Ammon's horn (tissue), 1 donor: ENCODE results near the gene RBL1.
A peak's percentile ranks its signal among the peaks of the same experiment; 100 is the strongest.
"Not testable (repeated sequence)": the region's sequence is repeated elsewhere in the genome, so short reads cannot be mapped to it uniquely, and the experiment has no call there.

Experiments
- DNase-seq: peaks from one replicate; pipeline ENCODE4 v3.0.0-alpha.2; 2016; ENCODE audit warnings: low spot score

The RBL1 gene

GRCh38 chr20:36997121-36997520, 98.7 kb downstream of the RBL1 start:
- no peak for DNase-seq

- DNase-seq, result not testable (repeated sequence)
These were observed 101.6 kb downstream of the RBL1 start for GRCh38 chr20:36994221-36994620.

DNA sequence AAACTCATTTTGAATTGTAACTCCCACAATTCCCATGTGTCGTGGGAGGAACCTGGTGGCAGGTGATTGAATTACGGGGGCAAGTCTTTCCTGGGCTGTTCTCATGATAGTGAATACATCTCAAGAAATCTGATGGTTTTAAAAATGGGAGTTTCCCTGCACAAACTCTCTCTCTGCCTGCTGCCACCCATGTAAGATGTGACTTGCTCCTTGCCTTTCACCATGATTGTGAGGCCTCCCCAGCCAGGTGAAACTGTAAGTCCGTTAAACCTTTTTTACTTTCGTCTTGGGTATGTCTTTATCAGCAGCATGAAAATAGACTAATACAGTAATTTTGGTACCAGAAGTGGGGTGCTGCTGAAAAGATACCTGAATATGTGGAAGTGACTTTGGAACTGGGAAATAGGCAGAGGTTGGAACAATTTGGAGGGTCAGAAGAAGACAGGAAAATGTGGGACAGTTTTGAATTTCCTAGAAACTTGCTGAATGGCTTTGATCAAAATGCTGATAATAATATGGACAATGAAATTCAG, 102.9 kb downstream of the RBL1 start:
- no peak for DNase-seq

DNA sequence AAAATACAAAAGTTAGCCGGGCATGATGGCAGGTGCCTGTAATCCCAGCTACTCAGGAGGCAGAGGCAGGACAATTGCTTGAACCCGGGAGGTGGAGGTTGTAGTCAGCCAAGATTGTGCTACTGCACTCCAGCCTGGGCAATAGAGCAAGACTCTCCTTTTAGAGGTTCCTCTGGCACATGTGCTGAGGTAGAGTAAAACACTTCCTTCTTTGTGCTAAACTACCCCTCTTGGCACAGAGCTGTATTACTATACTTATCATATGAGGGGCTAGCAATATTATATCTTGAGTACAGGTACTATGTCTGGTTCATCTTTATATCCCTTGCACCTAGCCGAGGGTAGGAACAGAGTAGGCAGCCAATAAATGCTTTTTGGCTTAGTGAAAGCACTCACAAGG, 104.1 kb downstream of the RBL1 start:
- no peak for DNase-seq

GRCh38 chr20:36989797-36990196, 106.0 kb downstream of the RBL1 start:
- DNase-seq, result no peak

- no peak for DNase-seq
These were observed 107.3 kb downstream of the RBL1 start for GRCh38 chr20:36988494-36988966.

- no peak for DNase-seq
These were observed 111.5 kb downstream of the RBL1 start for GRCh38 chr20:36984257-36984638.

- no peak for DNase-seq
These were observed 120.5 kb downstream of the RBL1 start for GRCh38 chr20:36975099-36975818.

DNA sequence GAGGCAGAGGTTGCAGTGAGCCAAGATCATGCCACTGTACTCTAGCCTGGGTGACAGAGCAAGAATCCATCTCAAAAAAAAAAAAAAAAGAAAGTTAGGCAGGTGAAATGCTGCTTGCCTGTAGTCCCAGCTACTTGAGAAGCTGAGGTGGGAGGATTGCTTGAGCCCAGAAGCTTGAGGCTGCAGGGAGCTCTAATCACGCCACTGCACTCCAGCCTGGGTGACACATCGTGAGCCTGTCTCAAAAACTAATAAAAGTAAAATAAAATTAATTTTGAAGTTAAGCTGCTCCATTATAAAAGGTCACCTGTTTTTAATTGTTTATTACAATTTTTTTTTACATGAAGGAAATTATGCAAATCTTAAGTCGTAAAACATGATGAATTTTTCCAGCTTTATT, 121.1 kb downstream of the RBL1 start:
- DNase-seq, result no peak

GRCh38 chr20:36971103-36971502, 124.7 kb downstream of the RBL1 start:
- no peak for DNase-seq

DNA sequence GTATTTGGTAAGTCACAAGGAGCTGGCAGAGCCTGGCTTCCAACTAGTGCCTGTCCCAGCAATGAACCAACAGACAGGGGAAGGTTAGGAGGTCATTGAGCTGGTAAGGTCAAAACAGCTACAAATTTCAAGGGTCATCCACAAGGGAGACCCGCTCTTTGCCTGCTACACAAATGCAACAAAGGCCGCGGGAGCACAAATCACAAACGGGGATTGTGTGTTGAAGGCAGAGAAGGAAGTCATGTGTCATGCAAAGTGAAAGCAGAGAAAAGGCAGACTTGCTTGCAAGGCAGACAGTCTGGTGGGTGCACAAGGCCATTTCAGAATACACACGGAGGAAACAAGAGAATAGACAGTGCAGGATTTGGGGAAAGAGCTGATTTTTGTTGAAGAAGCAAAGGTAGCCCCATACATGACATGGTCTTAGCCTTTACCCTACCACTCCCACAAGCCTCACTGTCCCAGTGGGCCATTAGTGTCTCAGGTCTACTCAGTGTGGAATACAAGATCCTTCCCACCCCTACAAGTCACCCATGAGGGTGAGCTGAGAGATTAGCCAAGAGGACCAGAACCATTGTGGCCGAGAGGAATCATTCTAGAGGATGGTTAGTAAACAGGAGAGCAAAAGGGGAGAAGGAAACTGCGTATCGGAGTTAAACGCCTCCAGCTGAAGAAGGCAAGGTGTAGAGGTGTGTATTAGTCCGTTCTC, 126.2 kb downstream of the RBL1 start:
- DNase-seq, result peak; percentile 25

- peak; percentile 25 for DNase-seq
These were observed 126.7 kb downstream of the RBL1 start for GRCh38 chr20:36969051-36969450.

GRCh38 chr20:36967636-36968035, 128.2 kb downstream of the RBL1 start:
- DNase-seq, result no peak

DNA sequence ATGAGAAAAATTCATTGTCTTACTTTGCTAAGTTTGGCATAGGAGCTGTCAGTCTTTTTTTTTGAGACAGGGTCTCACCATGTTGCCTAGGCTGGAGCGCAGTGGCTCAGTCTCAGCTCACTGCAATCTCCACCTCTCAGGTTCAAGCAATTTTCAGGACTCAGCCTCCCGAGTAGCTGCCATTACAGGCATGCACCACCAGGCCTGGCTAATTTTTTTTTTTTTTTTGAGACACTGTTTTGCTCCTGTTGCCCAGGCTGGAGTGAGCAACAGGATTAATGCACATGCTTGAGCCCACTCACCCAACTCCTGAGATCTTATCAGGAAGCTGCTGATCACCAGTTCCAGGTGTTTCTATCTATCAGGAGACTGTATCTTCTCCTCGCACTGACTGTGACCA, 128.8 kb downstream of the RBL1 start:
- not testable (repeated sequence) for DNase-seq

DNA sequence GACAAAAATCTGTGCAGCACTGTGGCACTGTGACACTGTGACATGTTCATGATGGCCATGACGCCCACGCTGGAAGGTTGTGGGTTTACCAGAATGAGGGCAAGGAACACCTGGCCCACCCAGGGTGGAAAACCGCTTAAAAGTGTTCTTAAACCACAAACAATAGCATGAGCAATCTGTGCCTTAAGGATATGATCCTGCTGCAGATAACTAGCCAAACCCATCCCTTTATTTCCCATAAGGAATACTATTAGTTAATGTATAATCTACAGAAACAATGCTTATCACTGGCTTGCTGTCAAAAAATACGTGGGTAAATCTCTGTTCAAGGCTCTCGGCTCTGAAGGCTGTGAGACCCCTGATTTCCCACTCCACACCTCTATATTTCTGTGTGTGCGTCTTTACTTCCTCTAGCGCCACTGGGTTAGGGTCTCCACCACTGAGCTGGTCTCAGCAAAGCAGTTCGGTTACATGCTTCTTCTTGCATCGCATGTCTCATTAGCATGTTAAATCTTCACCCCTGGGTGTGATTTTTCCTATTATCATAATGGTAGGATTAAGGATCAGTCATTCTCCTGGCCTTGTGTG, 133.3 kb downstream of the RBL1 start:
- not testable (repeated sequence) for DNase-seq

DNA sequence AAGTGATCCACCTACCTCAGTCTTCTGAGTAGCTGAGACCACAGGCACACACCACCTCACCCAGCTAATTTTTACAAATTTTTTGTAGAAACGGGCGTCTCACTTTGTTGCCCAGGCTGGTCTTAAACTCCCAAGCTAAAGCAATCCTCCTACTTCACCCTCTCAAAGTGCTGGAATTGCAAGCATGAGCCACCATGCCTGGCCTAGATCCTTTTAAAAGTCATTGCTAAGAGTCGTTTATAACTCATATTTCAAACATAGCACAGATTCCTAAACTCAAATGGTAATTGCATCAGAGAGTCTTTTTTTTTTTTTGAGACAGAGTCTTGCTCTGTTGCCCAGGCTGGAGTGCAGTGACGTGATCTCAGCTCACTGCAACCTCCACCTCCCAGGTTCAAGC, 136.6 kb downstream of the RBL1 start:
- no peak for DNase-seq

- DNase-seq, result peak; percentile 75
These were observed 137.7 kb downstream of the RBL1 start for GRCh38 chr20:36957875-36958667.

DNA sequence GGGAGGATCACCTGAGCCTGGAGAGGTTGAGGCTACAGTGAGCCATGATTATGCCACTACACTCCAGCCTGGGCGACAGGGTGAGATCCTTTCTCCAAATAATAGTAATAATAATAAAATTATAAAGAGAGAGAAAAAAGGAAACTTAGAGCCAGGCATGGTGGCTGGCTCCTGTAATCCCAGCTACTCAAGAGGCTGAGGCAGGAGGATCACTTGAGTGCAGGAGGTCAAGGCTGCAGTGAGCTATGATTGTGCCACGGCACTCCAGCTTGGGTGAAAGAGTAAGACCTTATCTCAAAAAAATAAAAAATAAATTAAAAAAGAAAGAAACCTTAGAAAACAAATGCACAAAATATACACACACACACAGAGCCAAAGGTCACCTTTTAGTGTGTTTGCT, 139.1 kb downstream of the RBL1 start:
- no peak for DNase-seq

- DNase-seq, result no peak
These were observed 139.8 kb downstream of the RBL1 start for GRCh38 chr20:36956016-36956415.

GRCh38 chr20:36951979-36952738, 143.6 kb downstream of the RBL1 start:
- DNase-seq, result no peak
